ENCODE data around the gene ALOX15B. TPM values are rescaled to one million over a fixed set of nuclear protein-coding genes. Genes with fewer than 3 reads are reported as not detected.
"Not testable (repeated sequence)": the region's sequence is repeated elsewhere in the genome, so short reads cannot be mapped to it uniquely, and the experiment has no call there.

ALOX15B gene
- total RNA-seq, 6 experiments from 2014 or later, result not detected

DNA sequence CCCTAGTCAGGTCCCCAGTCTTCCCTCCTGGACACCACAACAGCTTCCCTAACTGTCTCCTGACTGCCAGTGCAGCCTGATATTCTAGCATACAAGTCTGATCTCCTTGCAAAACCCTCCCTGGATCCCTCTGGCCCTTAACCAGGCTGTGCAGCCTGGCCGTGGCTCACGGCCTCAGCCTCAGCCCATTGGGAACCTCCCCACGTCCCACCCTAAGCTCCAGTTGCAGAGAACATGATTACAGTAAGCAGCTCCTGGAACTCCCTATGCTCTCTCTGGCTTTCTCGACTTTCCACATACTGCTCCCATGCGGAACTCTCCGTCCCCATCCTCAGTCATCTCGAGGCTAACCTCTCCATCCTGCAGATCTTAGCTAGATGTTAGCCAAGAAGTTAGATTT lies 35.7 kb downstream of the ALOX15B start:
- no peaks in the 10 kb centered on the region for H3K36me3 Mint-ChIP-seq (ENCODE audit: low read depth)
- no peak overlapping the region for H3K4me3 Mint-ChIP-seq
- H3K4me1 Mint-ChIP-seq (ENCODE audit: low read depth), result peaks cover 17% of the 10 kb centered on the region
- H3K27me3 Mint-ChIP-seq (ENCODE audit: insufficient read depth), result peaks cover 82% of the 10 kb centered on the region
- no peak for DNase-seq
- H3K9me3 Mint-ChIP-seq, result no peaks in the 10 kb centered on the region
- TF ChIP-seq, protein P1, sequence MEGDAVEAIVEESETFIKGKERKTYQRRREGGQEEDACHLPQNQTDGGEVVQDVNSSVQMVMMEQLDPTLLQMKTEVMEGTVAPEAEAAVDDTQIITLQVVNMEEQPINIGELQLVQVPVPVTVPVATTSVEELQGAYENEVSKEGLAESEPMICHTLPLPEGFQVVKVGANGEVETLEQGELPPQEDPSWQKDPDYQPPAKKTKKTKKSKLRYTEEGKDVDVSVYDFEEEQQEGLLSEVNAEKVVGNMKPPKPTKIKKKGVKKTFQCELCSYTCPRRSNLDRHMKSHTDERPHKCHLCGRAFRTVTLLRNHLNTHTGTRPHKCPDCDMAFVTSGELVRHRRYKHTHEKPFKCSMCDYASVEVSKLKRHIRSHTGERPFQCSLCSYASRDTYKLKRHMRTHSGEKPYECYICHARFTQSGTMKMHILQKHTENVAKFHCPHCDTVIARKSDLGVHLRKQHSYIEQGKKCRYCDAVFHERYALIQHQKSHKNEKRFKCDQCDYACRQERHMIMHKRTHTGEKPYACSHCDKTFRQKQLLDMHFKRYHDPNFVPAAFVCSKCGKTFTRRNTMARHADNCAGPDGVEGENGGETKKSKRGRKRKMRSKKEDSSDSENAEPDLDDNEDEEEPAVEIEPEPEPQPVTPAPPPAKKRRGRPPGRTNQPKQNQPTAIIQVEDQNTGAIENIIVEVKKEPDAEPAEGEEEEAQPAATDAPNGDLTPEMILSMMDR (IDR thresholded peaks at IDR 0.05), result no peak
- H3K27ac Mint-ChIP-seq, result no peak overlapping the region

DNA sequence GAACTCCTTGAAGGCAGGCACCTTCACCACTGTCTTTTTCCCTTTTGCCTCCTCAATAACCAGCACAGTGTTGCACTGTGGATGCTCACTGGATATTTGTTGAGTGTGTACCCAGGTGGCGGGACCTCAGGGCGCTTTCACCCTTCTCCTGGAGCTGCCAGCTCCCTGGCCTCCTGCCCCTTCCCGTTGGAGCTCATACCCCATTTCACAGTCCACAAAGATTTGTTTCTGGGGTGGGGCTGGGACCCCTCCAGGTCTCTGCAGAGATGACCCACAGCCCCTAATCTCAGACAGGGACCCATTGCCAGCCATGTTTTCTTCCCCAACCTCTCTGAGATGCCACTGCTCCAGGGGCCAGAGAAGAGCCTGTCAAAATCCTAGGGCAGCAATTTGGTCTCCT lies 36.2 kb downstream of the ALOX15B start:
- TF ChIP-seq, protein P1 (IDR thresholded peaks at IDR 0.05), result no peak
- Mint-ChIP-seq H3K4me1 (ENCODE audit: low read depth) (peaks cover 17% of the 10 kb centered on the region), H3K36me3 (ENCODE audit: low read depth) (no peaks in the 10 kb centered on the region), H3K27ac (no peak overlapping the region), H3K27me3 (ENCODE audit: insufficient read depth) (peaks cover 80% of the 10 kb centered on the region), H3K9me3 (no peaks in the 10 kb centered on the region), H3K4me3 (no peak overlapping the region)
- DNase-seq, result no peak

DNA sequence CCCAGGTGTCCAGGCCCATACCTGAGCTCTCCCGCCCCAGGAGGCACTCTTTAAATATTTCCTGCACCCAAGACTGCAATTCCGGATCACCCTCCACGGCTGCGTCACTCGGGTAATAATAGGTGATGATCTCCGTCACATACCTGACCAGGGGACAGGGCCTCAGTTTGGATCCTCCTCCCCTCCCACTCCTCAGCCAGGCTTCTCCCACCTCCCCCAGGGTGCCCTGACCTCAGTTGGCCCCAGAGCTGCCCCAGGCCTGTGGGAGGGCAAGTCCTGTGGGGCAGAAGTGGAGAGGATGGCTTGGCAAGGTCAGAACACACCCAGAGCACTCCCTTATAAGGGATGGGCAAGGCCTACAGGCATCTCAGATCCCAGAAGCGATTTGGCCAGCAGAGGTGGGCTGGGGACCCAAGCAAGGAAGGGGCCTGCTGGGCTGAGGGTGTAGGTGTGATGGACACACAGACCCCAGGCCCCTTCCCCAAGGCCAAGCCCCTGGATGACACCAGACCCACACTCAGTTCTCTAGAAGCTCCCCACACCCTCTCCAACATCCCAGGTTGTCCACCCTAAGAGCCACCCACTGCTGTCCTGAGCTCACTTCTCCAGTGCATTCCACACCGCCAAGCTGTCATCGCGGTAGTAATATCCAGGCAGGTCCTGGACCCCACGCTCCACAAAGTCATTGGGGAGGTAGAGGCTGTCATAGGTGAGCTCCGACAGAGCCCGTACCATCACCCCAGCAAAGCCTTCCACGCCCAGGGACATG lies 36.9 kb downstream of the ALOX15B start:
- Mint-ChIP-seq H3K4me1 (ENCODE audit: low read depth) (peaks cover 17% of the 10 kb centered on the region), H3K4me3 (no peak overlapping the region), H3K27me3 (ENCODE audit: insufficient read depth) (peaks cover 79% of the 10 kb centered on the region), H3K9me3 (no peaks in the 10 kb centered on the region), H3K27ac (no peak overlapping the region), H3K36me3 (ENCODE audit: low read depth) (no peaks in the 10 kb centered on the region)
- no peak for DNase-seq
- TF ChIP-seq, protein P1 (IDR thresholded peaks at IDR 0.05), result no peak

DNA sequence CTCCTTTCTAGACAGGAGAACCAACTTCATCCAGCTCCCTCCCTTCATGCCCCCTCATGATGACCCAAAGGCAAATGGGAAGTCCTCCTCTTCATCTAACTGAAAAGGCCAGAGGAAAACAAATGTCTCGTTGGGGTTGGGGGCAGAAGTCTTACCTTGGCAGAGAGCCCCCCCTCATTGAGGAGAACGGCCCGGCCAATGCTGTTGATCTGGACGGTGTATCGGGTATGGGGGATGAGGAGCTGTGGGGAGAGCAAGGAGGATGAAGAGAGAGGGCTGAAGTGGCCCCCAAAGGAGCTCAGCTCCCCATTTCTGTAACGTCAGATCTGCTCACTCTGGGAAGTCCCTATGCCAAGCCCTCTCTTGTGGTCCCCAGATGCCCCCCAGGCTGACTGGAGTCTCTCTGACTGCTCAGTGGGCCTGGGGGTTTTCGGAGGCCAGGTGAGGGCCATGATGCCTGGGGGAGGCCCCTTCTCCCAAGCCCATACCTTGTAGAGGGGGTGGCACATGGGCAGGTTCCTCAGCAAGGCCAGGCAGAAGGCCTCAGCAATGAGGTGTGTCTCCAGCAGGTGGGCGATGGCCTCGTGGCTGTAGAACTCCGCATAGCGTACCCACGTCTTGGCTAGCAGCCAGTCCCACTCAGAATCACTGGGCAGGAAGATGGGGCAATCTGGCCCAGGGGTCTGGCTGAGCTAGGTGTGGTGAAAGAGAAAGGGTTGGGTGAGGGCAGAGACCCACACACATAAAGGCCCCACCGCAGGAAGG lies 37.8 kb downstream of the ALOX15B start:
- H3K4me3 Mint-ChIP-seq, result no peak overlapping the region
- no peak for DNase-seq
- TF ChIP-seq, protein P1 (IDR thresholded peaks at IDR 0.05), result no peak
- H3K27me3 Mint-ChIP-seq (ENCODE audit: insufficient read depth), result peaks cover 76% of the 10 kb centered on the region
- no peak overlapping the region for H3K27ac Mint-ChIP-seq
- H3K9me3 Mint-ChIP-seq, result no peaks in the 10 kb centered on the region
- peaks cover 17% of the 10 kb centered on the region for H3K4me1 Mint-ChIP-seq (ENCODE audit: low read depth)
- no peaks in the 10 kb centered on the region for H3K36me3 Mint-ChIP-seq (ENCODE audit: low read depth)

DNA sequence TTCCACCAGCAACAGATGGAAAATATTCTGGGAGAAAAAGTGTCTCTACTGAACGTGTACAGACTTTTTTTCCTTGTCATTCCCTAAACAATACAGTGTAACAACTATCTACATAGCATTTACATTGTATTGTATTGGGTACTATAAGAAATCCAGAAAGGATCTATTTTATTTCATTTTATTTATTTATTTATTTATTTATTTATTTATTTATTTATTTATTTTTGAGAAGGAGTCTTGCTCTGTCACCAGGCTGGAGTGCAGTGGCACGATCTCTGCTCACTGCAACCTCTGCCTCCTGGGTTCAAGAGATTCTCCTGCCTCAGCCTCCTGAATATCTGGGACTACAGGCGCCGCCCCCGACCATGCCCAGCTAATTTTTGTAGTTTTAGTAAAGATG lies 39.1 kb downstream of the ALOX15B start:
- not testable (repeated sequence) for H3K36me3 Mint-ChIP-seq (ENCODE audit: low read depth); H3K4me3 Mint-ChIP-seq; H3K27ac Mint-ChIP-seq

More for the DNA sequence above, 39.1 kb downstream of the ALOX15B start:
- not testable (repeated sequence) for H3K9me3 Mint-ChIP-seq, DNase-seq
- Mint-ChIP-seq H3K27me3 (ENCODE audit: insufficient read depth) (peaks cover 76% of the 10 kb centered on the region), H3K4me1 (ENCODE audit: low read depth) (peaks cover 10% of the 10 kb centered on the region)
